GM18508 (cell line): Measurements from ENCODE around the gene SAT1.
"Not testable (repeated sequence)": the region's sequence is repeated elsewhere in the genome, so short reads cannot be mapped to it uniquely, and the experiment has no call there.

ENCODE experiments used
- ATAC-seq: cut with Tn5 transposase; IDR thresholded peaks from one replicate; pipeline ENCODE4 v1.9.1; 2021; ENCODE audit warnings: moderate number of reproducible peaks; ENCODE audit not compliant: insufficient read depth, unreplicated experiment

SAT1 gene

GRCh38 chrX:23782863-23783588 lies at the start of gene SAT1:
Gene SAT1, plus strand, starts transcription at chrX:23783173. Its CDS starts 179 bp downstream, at chrX:23783352.
- ATAC-seq: peak; percentile 38

- ATAC-seq: no peak
Observed at GRCh38 chrX:23736030-23736429, 46.9 kb upstream of the SAT1 start.

- no peak for ATAC-seq
Observed at GRCh38 chrX:23737413-23737812, 45.6 kb upstream of the SAT1 start.

GRCh38 chrX:23742174-23742696 lies 40.7 kb upstream of the SAT1 start:
- ATAC-seq: no peak

- ATAC-seq: peak; percentile 70
Observed at GRCh38 chrX:23742697-23743622, 40.0 kb upstream of the SAT1 start, which contains the start of gene ACOT9. Gene ACOT9, minus strand, starts transcription at chrX:23743276. Its CDS starts 132 bp downstream, at chrX:23743144.

- not testable (repeated sequence) for ATAC-seq
Observed at GRCh38 chrX:23743623-23743971, 39.4 kb upstream of the SAT1 start.

GRCh38 chrX:23745786-23746185 lies 37.2 kb upstream of the SAT1 start:
- no peak for ATAC-seq

- ATAC-seq: no peak
Observed at GRCh38 chrX:23749129-23749528, 33.8 kb upstream of the SAT1 start.

GRCh38 chrX:23749576-23749975 lies 33.4 kb upstream of the SAT1 start:
- no peak for ATAC-seq

GRCh38 chrX:23752740-23753415 lies 30.1 kb upstream of the SAT1 start:
- no peak for ATAC-seq

- no peak for ATAC-seq
Observed at GRCh38 chrX:23754664-23755063, 28.3 kb upstream of the SAT1 start.

GRCh38 chrX:23756165-23756564 lies 26.8 kb upstream of the SAT1 start:
- peak; percentile 64 for ATAC-seq

GRCh38 chrX:23759821-23760220 lies 23.2 kb upstream of the SAT1 start:
- no peak for ATAC-seq

- no peak for ATAC-seq
Observed at GRCh38 chrX:23764188-23764984, 18.6 kb upstream of the SAT1 start.

- no peak for ATAC-seq
Observed at GRCh38 chrX:23765449-23765848, 17.5 kb upstream of the SAT1 start.

- ATAC-seq: no peak
Observed at GRCh38 chrX:23765868-23766267, 17.1 kb upstream of the SAT1 start.

- ATAC-seq: no peak
Observed at GRCh38 chrX:23766650-23767551, 16.1 kb upstream of the SAT1 start.

- ATAC-seq: no peak
Observed at GRCh38 chrX:23770142-23770541, 12.8 kb upstream of the SAT1 start.

- ATAC-seq: not testable (repeated sequence)
Observed at GRCh38 chrX:23771086-23771485, 11.9 kb upstream of the SAT1 start.
